ENCODE results near the gene ADRA2C.

ADRA2C gene

DNA sequence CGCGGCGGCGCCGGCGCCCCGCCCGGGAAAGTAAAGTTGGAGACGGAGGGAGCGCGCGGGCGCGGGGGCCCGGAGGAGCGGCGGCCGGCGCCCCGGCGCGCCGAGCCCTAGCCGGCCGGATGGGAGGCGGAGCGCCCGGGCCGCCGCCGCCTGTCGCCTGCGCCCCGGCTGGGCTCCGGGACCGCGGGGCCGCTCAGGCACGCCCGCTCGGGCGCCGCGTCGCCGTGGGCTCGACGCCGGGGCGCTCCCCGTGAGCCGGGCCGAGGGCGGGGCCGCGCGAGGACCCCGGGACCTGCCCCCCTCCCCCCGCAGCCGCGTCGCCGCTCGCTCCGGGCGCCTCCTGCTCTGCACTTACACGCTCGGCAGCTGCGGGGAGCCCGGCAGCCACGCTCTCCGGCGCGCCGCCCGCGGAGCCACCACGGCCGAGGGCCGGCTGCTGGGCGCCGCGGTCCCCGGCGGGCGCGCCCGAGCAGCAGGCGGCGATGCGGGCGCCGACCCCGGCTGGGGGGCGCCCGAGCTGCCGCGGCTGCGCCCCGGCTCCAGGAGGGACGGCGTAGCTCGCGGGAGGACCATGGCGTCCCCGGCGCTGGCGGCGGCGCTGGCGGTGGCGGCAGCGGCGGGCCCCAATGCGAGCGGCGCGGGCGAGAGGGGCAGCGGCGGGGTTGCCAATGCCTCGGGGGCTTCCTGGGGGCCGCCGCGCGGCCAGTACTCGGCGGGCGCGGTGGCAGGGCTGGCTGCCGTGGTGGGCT lies at the start of gene ADRA2C:
Gene ADRA2C (plus strand): TSS at position 350 of the 749 bp plus-strand sequence. CDS start 222 bp downstream, at position 572.
- no peak for DNase-seq

DNA sequence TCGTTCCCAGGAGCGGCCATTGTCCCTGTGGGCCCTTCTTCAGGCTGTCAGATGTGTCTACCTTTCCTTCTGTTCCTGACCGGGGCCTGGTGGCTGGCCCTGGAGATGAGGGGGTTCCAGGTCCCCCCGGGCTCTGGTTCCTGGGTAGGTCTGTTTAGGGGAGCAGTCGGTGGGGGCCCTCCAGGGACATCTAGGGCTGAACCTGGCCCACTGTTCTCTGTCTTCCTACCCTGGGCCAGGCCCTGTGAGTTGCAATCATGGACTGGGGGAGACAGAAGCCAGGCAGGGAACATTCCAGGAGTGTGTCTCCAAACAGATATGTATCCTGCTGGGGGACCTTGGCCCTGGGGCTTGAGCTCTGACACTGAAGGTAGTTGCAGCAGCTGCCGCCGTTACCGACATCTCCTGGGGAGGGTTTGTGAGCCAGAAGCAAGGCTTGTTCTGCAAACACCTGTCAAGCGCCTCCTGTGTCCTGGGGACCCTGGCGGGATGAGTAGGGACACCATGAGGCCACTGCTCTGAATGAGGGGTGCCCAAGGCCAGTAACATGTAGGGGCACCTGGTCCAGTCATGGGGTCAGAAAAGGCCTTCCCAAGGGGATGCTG lies 49.5 kb upstream of the ADRA2C start:
- no peak for DNase-seq

DNA sequence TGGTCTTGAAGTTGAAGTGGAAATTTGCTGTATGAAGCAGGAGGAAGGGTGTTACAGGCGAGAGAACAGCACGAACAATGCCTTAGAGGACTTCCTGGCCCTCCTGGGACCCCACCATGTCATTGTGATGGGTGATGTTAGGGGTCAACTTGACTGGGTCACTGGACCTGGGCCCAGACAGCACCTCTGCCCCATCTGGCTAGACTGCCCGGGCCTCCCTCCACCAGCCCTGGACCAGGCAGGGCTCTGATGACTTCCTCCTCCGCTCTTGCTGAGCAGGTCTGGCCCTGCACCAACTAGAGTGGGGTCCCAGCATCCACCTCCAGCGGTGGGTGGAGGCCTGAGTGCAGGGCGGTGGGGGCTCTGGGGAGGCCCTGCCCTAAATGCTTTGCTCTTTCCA lies 48.9 kb upstream of the ADRA2C start:
- no peak for DNase-seq

DNA sequence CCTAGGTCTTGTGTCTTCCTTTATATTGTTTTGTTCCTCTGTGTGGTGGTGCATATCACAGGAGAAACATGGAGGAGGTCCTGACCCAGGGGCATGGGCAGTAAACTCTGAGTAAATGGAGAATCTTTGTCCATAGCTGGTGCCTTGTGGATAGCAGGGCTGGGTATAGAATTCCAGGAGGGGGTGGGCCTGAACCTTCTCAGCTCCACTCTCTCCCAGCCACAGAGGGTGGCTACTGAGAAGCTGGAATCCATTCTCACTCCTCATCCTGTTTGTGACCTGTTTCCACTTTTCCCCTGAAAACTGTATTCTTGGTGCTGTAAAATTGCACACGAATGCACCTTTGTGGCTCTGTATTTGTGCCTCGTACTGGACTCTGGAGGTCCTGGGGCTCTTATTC lies 47.7 kb upstream of the ADRA2C start:
- no peak for DNase-seq

DNA sequence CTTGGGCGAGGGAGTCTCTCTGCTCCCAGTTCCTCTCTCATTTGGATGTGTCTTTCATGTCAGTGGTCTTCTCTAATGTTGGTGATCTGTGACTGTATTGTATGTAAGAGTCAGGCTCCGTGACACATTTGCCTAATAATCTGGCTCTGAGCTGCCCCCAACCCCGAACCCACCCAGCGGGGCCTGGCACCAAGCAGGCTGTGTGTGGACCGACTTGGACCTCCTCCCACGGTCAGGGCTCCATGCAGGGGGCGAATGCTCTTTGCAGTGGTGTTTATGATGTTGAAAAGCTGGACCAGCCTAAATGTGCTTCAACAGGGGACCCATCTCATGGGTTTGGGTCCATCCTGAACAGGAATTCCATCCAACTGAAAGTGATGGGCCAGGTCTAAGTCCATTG lies 47.0 kb upstream of the ADRA2C start:
- no peak for DNase-seq

DNA sequence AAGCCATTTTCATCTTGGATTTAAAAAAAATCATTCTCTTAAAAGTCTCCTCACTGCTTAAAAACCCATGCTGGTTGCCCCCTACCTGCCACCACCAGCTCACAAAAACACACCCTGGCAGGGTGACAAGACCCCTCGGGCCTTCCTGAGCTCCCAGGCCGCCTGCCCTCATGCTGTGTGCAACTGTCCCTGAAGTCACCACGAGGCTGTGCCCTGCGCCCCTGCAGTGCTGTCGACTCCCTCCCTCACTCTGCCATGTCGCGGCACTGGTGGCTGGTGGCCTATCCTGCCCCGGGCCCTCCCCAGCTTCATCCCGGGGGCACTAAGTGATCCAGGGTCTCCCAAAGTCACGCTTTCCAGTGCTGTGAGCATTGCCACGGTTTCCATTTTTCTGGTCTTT lies 46.3 kb upstream of the ADRA2C start:
- DNase-seq = no peak

DNA sequence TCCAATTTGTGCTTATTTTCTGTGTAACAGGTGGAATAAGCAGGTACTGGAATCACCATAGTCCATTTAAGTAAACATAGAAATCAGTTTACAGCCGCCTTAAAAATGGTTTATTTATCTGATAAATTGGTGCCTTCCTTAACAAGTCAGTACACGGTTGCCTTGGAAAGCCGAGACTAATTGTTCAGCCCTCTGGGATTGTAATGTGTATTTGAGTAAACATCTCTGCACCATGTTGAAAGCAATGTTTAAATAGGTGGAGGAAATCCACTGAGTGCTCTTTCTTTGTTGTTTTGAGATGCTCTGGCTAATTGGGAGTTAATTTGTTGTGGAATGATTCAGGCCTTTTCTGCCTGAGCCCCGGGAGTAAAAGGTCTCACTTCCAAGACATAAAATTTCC lies 45.7 kb upstream of the ADRA2C start:
- no peak for DNase-seq

DNA sequence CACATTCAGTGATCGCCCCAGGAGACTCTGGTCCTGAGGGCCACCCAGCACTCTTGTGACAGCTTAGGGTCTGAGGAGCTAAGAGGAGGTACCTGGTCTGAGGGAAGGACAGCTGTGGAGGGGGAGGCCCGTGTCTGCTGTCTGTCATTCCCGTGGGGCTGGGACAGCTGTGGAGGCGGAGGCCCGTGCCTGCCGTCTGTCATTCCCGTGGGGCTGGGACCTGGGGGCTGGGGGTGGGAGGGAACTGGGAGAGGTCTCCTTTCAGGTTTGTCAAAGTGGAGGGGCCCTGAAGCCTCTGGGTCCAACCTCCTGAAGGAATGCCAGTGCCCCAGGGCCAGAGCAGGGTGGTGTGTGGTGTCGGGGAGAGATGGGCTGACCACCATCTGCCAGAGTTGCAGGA lies 45.0 kb upstream of the ADRA2C start:
- DNase-seq = no peak

DNA sequence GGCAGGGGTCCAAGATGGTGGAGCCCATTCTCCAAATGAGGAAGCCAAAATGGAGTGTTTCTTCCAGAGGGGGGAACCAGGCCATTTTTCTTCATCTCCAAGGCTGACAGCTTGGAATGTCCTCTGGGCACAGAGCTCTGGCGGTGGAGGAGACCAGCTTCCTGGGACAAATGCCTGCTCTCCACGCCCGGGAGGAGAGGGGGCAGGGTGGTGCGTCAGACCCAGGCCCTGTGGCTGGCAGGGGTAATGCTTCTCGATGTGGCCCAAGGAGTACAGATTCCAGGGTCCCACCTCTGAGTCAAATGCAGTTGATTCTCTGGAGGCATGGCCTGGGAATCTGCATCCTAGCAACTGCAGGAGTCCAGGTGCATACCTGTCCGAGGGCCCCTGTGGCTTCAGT lies 44.6 kb upstream of the ADRA2C start:
- no peak for DNase-seq

DNA sequence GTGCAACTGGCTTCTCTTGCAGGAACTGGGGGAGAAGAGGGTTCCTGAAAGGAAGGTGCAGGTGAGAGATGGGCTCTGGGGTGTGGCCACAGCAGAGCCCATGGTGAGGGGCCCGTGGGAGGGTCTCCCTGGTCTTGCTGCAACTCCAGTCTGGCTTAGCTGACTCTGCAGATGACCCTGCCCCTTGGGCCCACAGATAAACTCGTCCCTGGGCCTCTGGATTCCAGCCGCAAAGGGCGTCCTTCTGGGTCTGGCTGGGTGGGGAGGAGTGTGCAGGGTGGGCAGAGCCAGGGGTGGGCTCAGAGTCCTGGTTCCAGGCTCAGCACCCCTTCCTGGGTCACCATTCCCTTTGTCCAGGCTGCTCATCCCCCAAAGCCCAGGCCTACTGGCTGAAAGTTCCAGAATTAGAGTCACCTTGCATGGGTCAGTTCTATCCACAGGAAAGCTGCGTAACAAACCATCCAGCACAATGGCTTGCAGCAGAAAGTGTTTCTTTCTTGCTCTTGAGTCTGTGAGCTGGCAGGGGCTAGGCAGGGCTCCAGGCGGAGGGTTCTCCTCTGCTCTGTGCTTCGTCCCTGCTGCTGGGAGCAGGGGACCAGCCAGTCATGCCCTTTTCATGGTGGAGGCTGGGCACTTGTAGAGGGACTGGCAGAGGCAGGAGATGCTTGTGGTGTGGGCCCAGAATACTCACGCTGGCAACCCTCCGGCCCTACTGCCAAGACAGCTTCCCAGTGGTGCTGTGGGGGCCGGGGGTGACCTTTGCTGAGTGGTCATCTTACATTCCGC lies 43.5 kb upstream of the ADRA2C start:
- DNase-seq = no peak

DNA sequence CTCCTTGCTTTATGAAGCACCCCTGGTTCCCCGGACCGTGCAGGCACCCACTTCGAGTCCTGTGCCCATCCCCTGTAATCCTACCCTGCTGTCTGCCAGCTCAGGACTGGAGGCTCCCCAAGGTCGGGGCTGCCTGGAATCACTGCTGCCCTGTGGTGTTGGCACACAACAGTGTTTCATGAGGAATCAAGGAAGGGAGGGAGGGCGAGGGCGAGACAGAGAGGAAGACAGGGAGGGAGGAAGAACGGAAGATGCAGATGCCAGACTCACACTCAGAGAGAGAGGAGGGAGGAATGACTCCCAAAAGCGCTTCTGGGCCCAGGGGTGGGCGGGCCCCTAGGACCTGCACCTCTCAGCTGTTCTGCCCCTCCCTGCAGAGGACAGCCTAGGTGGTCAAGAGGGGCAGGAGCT lies 42.9 kb upstream of the ADRA2C start:
- DNase-seq = no peak

DNA sequence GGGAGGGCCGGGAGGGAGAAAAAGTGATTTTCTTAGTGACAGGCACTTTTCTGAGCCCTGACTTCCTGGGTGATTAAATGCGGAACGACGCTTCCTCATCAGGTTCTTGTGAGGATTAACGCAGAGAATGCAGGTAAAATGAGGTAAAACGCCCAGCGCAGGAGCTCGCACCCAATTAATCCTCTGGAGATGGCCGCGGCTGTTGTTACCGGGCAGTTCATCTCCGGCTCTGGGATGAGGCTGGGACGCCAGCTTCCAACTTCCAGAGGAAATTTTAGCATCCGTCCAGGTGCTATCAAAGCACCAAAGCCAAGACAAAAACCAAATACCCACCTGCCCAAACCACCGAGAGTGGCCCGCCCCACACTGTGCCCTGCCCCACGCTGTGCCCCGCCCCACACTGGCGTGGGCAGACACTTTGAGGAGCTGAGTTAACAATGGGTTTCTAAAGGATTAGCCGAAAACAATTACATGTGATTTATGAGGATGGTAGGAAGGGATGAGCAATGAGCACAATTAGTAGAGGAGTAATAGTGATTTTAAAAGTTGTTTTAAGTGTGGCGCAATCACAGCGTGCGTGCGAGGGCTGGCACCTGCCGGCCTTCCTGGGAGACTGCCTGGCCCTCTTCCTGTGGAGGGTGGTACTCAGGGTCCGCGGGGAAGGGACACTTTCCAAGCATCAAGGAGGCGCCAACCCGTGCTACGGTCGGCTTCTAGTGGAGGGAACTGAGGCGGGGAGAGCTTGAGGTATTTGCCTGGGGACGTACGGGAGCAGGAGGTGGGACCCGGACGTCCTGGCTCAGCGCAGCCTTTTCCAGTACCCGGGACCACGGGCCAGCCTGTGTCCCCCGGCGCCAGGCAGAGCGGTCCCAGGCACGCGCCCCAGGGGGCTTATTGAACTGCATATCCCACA lies 41.6 kb upstream of the ADRA2C start:
- no peak for DNase-seq

DNA sequence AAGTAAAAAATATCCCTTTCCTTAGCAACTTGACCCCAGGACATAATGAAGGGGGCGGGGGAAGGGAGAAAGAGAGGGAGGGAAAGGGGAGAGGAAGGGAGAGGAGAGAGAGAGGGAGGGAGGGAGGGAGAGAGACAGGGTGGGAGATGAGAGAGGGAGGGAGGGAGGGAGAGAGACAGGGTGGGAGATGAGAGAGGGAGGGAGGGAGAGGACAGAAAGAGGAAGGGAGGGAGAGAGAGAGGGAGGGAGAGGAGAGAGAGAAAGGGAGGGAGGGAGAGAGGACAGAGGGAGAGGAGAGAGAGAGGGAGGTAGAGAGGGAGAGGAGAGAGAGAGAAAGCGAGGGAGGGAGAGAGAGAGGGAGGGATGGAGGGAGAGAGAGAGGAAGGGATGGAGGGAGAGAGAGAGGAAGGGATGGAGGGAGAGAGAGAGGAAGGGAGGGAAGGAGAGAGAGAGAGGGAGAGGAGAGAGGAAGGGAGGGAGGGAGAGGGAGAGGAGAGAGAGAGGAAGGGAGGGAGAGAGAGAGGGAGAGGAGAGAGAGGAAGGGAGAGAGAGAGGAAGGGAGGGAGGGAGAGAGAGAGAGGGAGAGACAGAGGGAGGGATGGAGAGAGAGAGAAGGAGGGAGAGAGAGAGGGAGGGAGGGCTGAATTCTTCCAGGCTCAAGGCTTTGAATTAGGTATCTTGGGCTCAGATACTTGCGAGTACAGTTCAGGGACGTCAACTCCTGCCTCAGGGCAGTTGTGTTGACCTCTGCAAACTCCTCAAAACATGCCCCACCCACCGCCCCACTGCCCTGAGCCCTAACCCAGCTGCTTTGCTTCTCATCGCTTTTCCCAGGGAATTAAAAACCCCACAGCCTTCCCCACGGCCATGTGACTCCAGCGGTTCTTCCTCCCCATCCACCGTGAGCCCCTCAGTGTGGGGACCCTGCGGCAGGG lies 40.0 kb upstream of the ADRA2C start:
- DNase-seq = no peak

DNA sequence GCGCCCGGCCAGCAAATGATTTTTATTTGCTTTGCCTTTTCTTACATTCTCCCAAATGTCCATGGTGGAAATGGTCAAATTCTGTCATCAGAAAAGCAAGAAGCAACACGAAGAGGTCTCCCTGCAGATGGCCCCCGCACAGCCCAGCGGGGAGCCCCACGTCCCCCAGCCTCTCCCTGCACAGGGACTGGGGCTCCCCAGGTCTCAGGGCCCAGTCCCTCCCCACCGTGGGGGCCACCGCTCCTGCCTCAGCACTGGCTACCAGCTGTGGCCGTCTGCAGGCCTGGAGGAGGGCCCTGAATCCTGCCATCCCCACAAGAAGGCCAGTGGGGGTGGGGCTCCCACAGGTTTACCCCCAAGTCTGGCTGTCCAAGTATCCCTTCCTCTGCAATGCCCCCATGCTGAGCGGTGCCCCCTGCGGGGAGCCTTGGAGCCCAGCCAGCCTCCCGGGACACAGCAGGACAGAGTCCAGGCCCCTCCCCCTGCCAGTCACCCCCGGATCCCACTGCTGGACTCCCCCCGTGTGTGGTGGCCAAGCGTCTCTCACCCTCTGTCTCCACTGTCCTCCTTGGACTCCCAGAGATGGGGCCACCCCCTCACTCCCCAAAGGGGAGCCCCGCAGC lies 38.2 kb upstream of the ADRA2C start:
- DNase-seq = no peak

DNA sequence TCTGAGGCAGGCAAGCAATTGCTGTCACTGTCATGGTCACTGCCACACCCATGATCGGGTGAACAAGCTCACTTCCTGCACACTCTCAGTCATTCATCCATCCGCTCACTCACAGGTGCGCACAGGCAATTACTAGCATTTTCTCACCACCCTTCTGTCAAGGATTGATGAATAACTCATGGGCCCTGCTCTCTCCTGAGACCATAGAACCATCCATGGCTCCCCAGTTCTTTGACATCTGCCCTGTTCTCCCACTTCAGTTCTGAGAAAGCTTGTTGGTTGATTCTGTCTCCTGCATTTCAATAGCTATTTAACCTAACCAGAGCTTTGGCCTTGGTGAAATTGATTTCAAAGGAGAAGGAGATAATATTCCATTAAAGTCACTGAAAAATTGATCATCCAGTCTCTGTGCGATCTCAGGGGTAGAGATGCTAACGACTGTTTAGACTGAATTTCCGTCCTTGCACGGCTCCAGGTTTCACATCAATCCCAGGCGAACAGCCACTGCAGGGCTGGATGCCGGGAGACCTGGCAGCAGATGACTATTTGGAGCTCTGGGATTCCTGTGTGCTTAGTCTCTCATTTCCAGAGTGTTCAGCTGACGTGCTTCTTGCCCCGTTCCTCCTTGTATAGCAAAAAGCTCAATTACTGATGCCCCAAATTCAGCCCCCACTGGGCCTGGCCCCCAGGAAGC lies 36.9 kb upstream of the ADRA2C start:
- DNase-seq = no peak

DNA sequence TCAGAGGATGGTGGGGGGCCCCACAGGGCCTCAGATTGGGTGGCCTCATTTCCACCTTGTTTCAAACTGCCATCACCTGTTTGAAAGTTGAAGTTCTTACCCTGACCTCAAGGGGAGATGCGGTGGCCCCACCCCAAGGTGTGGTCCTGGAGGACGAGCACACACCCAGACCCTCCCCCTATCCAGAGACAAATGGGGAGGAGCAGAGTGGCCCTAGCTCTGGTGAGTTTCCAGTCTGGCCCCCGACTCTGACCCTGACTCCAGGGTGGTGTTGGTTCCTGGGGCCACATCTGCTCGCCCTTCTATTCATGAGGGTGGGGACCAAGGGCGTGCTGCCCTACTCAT lies 36.3 kb upstream of the ADRA2C start:
- no peak for DNase-seq

DNA sequence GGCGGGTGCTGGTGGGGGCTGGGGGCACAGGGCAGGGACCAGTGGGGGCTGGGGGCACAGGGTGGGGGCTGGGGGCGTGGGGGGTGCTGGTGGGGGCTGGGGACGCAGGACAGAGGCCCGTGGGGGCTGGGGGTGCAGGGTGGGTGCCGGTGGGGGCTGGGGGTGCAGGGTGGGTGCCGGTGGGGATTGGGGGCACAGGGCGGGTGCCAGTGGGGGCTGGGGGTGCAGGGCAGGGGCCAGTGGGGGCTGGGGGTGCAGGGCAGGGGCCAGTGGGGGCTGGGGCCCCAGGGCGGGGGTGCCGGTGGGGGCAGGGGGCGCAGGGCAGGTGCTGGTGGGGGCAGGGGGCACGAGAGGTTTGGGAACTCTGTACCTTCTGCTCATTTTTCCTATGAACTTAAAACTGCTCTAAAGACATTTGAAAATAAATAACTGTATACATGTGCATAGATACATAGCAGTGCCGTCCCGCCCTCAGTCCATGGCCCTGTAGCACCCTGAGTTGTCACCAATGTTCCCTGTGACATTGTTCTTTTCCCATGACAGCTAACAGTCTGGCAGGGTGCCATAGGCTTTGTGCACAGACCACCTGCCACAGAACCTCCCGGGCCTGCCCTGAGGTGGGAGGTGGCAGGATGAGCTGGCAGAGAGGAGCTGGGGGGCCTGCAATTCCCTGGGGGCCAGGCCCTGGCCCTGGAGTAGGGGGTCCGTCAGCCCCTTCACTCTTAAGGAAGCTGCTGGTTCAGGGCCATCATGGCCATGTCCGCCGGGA lies 35.6 kb upstream of the ADRA2C start:
- DNase-seq = no peak

DNA sequence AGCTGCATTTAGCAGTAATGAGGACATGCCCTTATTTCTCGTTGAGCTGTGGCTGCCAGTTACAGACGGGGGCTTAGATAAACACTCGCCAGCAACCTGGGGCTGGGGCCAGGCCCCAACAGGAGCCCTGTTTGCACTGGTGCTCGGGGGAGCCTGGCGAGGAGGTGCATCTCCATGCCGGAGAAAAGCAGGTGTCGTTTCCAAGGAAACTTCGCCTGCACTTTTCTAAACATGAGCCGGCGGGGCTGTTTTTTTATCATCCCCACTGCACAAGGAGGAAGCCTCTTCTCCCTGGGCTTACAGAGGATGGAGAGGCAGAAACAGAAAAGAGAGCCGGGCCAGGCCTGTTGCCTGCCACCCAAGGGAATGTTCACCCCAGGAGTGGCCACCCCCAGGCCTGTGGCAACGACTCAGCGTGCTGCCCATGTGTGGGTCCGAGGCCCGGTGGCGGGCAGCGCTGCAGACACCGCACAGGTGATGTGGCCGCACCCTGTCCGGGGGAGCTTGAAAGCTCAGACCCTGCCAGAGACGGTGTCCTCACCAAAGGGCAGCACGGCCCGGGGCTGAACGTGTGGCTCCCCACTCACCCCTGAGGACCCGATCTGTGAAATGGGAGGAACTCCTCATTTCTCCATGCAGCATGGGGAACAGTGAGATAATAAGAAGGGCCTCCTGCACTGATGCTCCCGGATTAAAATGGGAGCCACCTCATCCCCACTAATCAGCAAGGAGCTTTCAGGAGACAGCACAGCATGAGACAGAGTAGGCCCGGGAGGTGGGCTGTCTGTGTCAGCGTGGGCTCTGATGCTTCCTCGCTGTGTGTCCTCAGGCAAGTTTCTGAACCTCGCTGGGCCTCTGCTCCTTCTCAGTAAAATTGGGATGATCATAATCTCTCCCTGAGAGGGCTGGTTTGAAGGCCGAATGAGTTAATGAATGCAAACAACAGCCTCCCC lies 33.8 kb upstream of the ADRA2C start:
- no peak for DNase-seq

DNA sequence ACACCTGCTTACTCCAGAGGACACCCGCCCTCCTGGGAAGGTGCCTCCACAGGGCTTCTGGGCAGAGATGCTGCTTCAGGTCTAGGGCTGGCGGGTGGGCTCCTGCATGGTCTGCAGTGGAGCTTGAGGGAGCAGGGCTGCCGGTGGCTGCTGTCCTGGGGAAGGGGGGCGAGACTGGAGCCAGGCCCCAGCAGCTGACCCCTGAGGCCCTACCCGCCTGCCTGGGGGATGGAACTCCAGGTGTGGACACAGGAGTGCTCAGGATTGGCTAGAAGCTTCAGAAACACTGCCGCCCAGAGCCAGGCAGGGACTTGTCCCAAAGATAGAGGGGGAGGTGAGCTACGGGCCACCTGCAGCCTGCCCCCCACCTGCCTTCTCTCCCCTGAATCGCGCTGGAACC lies 33.0 kb upstream of the ADRA2C start:
- DNase-seq = no peak
